ENCODE results near the gene ELOVL3.

The ELOVL3 gene

GRCh38 chr10:102222797-102223196 lies 3.3 kb upstream of the ELOVL3 start:
- in situ Hi-C loops (cut with HindIII; ENCODE audit: low sequenced_read_pairs), result loop anchor here (10.0 kb wide), 2 partner anchors 162 to 242 kb away; no protein-coding TSS in a partner anchor

- in situ Hi-C loops (cut with HindIII; ENCODE audit: low sequenced_read_pairs), result loop anchor here (5.0 to 10.0 kb wide), 5 partner anchors 49 to 238 kb away; no protein-coding TSS in a partner anchor
Measured at GRCh38 chr10:102226542-102226870, 407 bp downstream of the ELOVL3 start.

GRCh38 chr10:102227050-102227449 lies 951 bp downstream of the ELOVL3 start:
- in situ Hi-C loops (cut with HindIII; ENCODE audit: low sequenced_read_pairs), result loop anchor here (5.0 to 10.0 kb wide), 5 partner anchors 50 to 238 kb away; no protein-coding TSS in a partner anchor

GRCh38 chr10:102229810-102230263 lies 3.7 kb downstream of the ELOVL3 start:
- in situ Hi-C loops (cut with HindIII; ENCODE audit: low sequenced_read_pairs), result loop anchor here (5.0 to 10.0 kb wide), 5 partner anchors 52 to 235 kb away; no protein-coding TSS in a partner anchor

GRCh38 chr10:102230264-102230860 lies 4.3 kb downstream of the ELOVL3 start:
- in situ Hi-C loops (cut with HindIII; ENCODE audit: low sequenced_read_pairs), result no loop called here

- in situ Hi-C loops (cut with HindIII; ENCODE audit: low sequenced_read_pairs), result no loop called here
Measured at GRCh38 chr10:102230861-102231356, 4.8 kb downstream of the ELOVL3 start.

- in situ Hi-C loops (cut with HindIII; ENCODE audit: low sequenced_read_pairs), result no loop called here
Measured at GRCh38 chr10:102231357-102232318, 5.5 kb downstream of the ELOVL3 start.

- in situ Hi-C loops (cut with HindIII; ENCODE audit: low sequenced_read_pairs), result no loop called here
Measured at GRCh38 chr10:102233997-102234396, 7.9 kb downstream of the ELOVL3 start.

- in situ Hi-C loops (cut with HindIII; ENCODE audit: low sequenced_read_pairs), result no loop called here
Measured at GRCh38 chr10:102234888-102235597, 8.9 kb downstream of the ELOVL3 start.

GRCh38 chr10:102235598-102235920 lies 9.5 kb downstream of the ELOVL3 start:
- in situ Hi-C loops (cut with HindIII; ENCODE audit: low sequenced_read_pairs), result no loop called here

GRCh38 chr10:102236006-102236405 lies 9.9 kb downstream of the ELOVL3 start:
- in situ Hi-C loops (cut with HindIII; ENCODE audit: low sequenced_read_pairs), result no loop called here

GRCh38 chr10:102237711-102238252 lies 11.7 kb downstream of the ELOVL3 start:
- in situ Hi-C loops (cut with HindIII; ENCODE audit: low sequenced_read_pairs), result no loop called here

GRCh38 chr10:102240467-102241031 lies 14.4 kb downstream of the ELOVL3 start:
- in situ Hi-C loops (cut with HindIII; ENCODE audit: low sequenced_read_pairs), result no loop called here

- in situ Hi-C loops (cut with HindIII; ENCODE audit: low sequenced_read_pairs), result no loop called here
Measured at GRCh38 chr10:102241032-102241443, 14.9 kb downstream of the ELOVL3 start.

- in situ Hi-C loops (cut with HindIII; ENCODE audit: low sequenced_read_pairs), result no loop called here
Measured at GRCh38 chr10:102241444-102242117, 15.5 kb downstream of the ELOVL3 start, which contains the start of gene PITX3. PITX3 (minus strand) TSS chr10:102241512; CDS start chr10:102232080, 9,432 bp downstream.

- in situ Hi-C loops (cut with HindIII; ENCODE audit: low sequenced_read_pairs), result no loop called here
Measured at GRCh38 chr10:102242118-102242485, 16.0 kb downstream of the ELOVL3 start.

- in situ Hi-C loops (cut with HindIII; ENCODE audit: low sequenced_read_pairs), result no loop called here
Measured at GRCh38 chr10:102243309-102243708, 17.2 kb downstream of the ELOVL3 start.

GRCh38 chr10:102245082-102245931 lies 19.2 kb downstream of the ELOVL3 start, which contains the start of gene GBF1:
GBF1 (plus strand) TSS chr10:102245532; CDS start chr10:102258939, 13,407 bp downstream.
- in situ Hi-C loops (cut with HindIII; ENCODE audit: low sequenced_read_pairs), result no loop called here

- in situ Hi-C loops (cut with HindIII; ENCODE audit: low sequenced_read_pairs), result no loop called here
Measured at GRCh38 chr10:102245932-102246251, 19.8 kb downstream of the ELOVL3 start.
